IPS DF 6.9 (cell line): ENCODE results near the gene SNTA1.
"Not testable (repeated sequence)": the region's sequence is repeated elsewhere in the genome, so short reads cannot be mapped to it uniquely, and the experiment has no call there.

Experiments used
- DNase-seq: peaks from one replicate; pipeline ENCODE4 v3.0.0-alpha.2; 2013; ENCODE audit warnings: low read depth, low spot score
- H3K27ac ChIP-seq: one replicate; pipeline ENCODE4 v1.5.1; 2013; ENCODE audit warnings: low read length, control low read depth
- H3K27me3 ChIP-seq: 2 replicates; pipeline ENCODE4 v1.6.1; 2013; ENCODE audit warnings: mild to moderate bottlenecking, low read length; ENCODE audit not compliant: control insufficient read depth, insufficient read depth
- H3K36me3 ChIP-seq: 2 replicates; pipeline ENCODE4 v1.6.1; 2013; ENCODE audit warnings: low read length; ENCODE audit not compliant: control insufficient read depth, insufficient read depth
- H3K4me1 ChIP-seq: 2 replicates; pipeline ENCODE4 v1.6.1; 2013; ENCODE audit warnings: low read length; ENCODE audit not compliant: control insufficient read depth, insufficient read depth
- H3K4me3 ChIP-seq: 2 replicates; pipeline ENCODE4 v1.5.1; 2013; ENCODE audit warnings: mild to moderate bottlenecking, low read length
- H3K9me3 ChIP-seq: 2 replicates; pipeline ENCODE4 v1.6.1; 2013; ENCODE audit warnings: low read length, inconsistent platforms; ENCODE audit not compliant: control insufficient read depth, insufficient read depth
- WGBS: extraction: QIAGEN DNeasy Blood & Tissue Kit; methylation state at CpG from one replicate; pipeline ENCODE4 v1.1.7; 2013; ENCODE audit warnings: mixed read lengths, missing lambda C conversion rate; ENCODE audit not compliant: insufficient read length, insufficient coverage; 5-methylcytosine and 5-hydroxymethylcytosine counted together

The SNTA1 gene

GRCh38 chr20:33393609-33394008 lies 50.0 kb downstream of the SNTA1 start:
- peaks cover 15% of the 10 kb centered on the region; the same call in 1 of the 2 replicates for H3K36me3 ChIP-seq
- no peak overlapping the region for H3K4me3 ChIP-seq
- H3K27ac ChIP-seq, result no peak overlapping the region
- no peaks in the 10 kb centered on the region for H3K4me1 ChIP-seq
- no peaks in the 10 kb centered on the region for H3K27me3 ChIP-seq
- no CpG with 5 or more reads among the region's 4 CpGs for WGBS
- H3K9me3 ChIP-seq, result no peaks in the 10 kb centered on the region
- DNase-seq, result no peak

- Histone ChIP-seq H3K9me3 (no peaks in the 10 kb centered on the region), H3K4me3 (no peak overlapping the region), H3K36me3 (peaks cover 20% of the 10 kb centered on the region; the same call in 1 of the 2 replicates), H3K27me3 (no peaks in the 10 kb centered on the region), H3K27ac (no peak overlapping the region), H3K4me1 (no peaks in the 10 kb centered on the region)
- DNase-seq, result no peak
- no CpG with 5 or more reads among the region's 9 CpGs for WGBS
These were observed 51.7 kb downstream of the SNTA1 start for GRCh38 chr20:33391722-33392415.

- H3K27me3 ChIP-seq, result not testable (repeated sequence)
- no CpG with 5 or more reads among the region's 36 CpGs for WGBS
These were observed 54.2 kb downstream of the SNTA1 start for GRCh38 chr20:33389326-33389725.

GRCh38 chr20:33388268-33388667 lies 55.3 kb downstream of the SNTA1 start:
- no CpG with 5 or more reads among the region's 3 CpGs for WGBS
- Histone ChIP-seq H3K4me1 (no peaks in the 10 kb centered on the region), H3K36me3 (peaks cover 18% of the 10 kb centered on the region; the same call in 1 of the 2 replicates), H3K27ac (no peak overlapping the region), H3K27me3 (no peaks in the 10 kb centered on the region), H3K4me3 (no peak overlapping the region), H3K9me3 (no peaks in the 10 kb centered on the region)
- no peak for DNase-seq

More at GRCh38 chr20:33389326-33389725, 54.2 kb downstream of the SNTA1 start:
- DNase-seq, H3K9me3 ChIP-seq, H3K27ac ChIP-seq, H3K4me1 ChIP-seq, H3K4me3 ChIP-seq: not testable (repeated sequence)
- peaks cover 21% of the 10 kb centered on the region; the same call in 1 of the 2 replicates for H3K36me3 ChIP-seq

DNA sequence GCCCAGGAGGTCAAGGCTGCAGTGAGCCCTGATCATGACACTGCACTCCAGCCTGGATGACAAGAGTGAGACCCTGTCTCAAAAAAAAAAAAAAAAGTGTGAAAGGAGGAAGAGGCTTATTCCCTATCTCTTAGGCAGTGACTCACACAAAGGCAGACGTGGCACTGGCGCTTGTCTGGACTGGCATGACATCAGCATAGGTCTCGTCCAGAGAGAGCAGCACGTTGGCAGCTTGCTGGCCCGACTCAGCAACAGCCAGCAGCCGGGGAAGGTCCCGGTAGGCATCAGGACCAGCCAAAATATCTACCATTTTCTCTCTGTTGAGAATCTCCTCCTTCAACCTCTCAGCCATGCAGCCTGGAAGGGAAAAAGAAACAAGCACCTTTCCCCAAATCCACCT lies 56.4 kb downstream of the SNTA1 start:
- H3K27me3 ChIP-seq, result no peaks in the 10 kb centered on the region
- no peaks in the 10 kb centered on the region for H3K4me1 ChIP-seq
- no CpG with 5 or more reads among the region's 7 CpGs for WGBS
- H3K9me3 ChIP-seq, result no peaks in the 10 kb centered on the region
- H3K4me3 ChIP-seq, result no peak overlapping the region
- no peak overlapping the region for H3K27ac ChIP-seq
- H3K36me3 ChIP-seq, result peaks cover 18% of the 10 kb centered on the region; the same call in 1 of the 2 replicates
- no peak for DNase-seq

DNA sequence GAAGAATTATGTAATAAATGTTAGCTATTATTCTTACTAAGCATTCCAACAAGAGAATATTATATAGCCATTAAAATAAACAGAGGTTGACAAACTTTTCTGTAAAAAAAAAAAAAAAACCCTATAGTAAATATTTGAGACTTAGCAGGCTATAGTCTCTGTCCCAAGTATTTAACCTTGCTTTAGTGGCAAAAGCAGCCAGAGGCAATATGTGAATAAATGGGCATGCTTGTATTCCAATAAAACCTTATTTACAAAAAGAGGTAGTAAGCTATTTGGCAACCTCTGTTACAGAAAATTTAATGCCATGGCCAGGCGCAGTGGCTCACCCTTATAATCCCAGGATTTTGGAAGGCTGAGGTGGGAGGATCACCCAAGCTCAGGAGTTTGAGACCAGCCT lies 56.9 kb downstream of the SNTA1 start:
- H3K27me3 ChIP-seq, result no peaks in the 10 kb centered on the region
- no peak for DNase-seq
- H3K36me3 ChIP-seq, result peaks cover 18% of the 10 kb centered on the region; the same call in 1 of the 2 replicates
- no peaks in the 10 kb centered on the region for H3K9me3 ChIP-seq
- WGBS, result no CpG with 5 or more reads among the region's 1 CpG
- no peak overlapping the region for H3K4me3 ChIP-seq
- no peak overlapping the region for H3K27ac ChIP-seq
- no peaks in the 10 kb centered on the region for H3K4me1 ChIP-seq

DNA sequence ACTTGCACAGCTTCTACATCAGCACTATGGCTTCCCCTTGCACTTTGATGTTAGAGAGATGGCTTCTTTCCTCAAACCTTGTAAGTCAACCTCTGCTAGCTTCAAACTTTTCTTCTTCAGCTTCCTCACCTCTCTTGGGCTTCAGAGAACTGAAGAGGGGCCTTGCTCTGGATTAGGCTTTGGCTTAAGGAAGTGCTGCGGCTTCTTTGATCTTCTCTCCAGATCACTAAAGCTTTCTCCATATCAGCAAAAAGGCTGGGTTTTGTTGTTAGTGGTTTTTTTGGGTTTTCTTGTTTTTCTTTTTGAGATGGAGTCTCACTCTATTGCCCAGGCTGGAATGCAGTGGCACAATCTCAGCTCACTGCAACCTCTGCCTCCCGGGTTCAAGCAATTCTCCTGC lies 66.2 kb downstream of the SNTA1 start:
- no peaks in the 10 kb centered on the region for H3K27me3 ChIP-seq
- H3K36me3 ChIP-seq, result peaks cover 13% of the 10 kb centered on the region; the same call in 1 of the 2 replicates
- no CpG with 5 or more reads among the region's 2 CpGs for WGBS

DNA sequence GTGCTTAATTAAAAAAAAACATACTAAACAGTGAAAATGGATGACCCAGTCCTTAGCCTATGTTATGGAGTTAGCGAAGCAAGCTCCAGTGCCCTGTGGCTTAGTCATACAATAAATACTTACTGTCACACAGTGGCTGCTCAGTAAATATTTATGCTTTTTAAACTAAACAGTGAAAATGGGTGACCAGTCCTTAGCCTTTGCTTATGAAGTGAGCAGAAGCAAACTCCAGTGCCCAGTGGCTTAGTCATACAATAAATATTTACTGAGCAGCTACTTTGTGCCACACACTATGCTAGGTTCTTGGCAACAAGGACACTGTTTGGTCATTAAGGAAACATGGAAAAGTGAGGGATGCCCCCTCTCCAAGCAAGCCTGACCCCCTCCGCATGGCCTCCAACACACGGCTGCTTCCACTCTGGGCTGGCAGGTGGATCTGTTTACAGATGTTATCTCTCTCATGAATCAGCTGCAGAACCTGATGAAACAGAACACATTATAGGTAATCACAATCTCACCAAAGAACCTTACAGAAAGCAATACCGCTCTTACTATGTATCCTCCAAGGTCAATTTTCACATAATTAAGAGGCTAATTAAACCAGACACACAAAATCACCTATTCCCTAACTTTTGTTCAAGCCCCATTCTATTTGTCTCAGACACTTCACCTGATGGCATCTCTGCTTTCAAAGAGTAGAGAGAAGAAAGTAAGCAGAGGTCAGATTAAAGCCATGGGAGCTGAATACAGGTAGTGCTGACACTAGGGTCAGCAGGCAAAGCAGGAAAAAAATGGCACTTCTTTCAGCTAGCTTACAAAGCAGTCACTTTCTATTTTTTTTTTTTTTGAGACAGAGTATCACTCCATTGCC lies 69.6 kb downstream of the SNTA1 start:
- Histone ChIP-seq H3K4me3 (no peak overlapping the region), H3K9me3 (no peaks in the 10 kb centered on the region), H3K27ac (no peak overlapping the region), H3K4me1 (no peaks in the 10 kb centered on the region), H3K27me3 (no peaks in the 10 kb centered on the region), H3K36me3 (peaks cover 10% of the 10 kb centered on the region; the same call in 1 of the 2 replicates)
- DNase-seq, result no peak
- no CpG with 5 or more reads among the region's 4 CpGs for WGBS

More for the DNA sequence above, 66.2 kb downstream of the SNTA1 start:
- H3K9me3 ChIP-seq, result no peaks in the 10 kb centered on the region
- DNase-seq, result no peak
- H3K4me3 ChIP-seq, result no peak overlapping the region
- H3K4me1 ChIP-seq, result no peaks in the 10 kb centered on the region
- H3K27ac ChIP-seq, result no peak overlapping the region

- H3K27me3 ChIP-seq, result no peaks in the 10 kb centered on the region
- no CpG with 5 or more reads among the region's 4 CpGs for WGBS
- no peak overlapping the region for H3K4me3 ChIP-seq
- H3K4me1 ChIP-seq, result no peaks in the 10 kb centered on the region
- H3K36me3 ChIP-seq, result peaks cover 9% of the 10 kb centered on the region; the same call in 1 of the 2 replicates
- H3K27ac ChIP-seq, result no peak overlapping the region
- DNase-seq, result no peak
- H3K9me3 ChIP-seq, result no peaks in the 10 kb centered on the region
These were observed 70.5 kb downstream of the SNTA1 start for GRCh38 chr20:33372993-33373441.

- H3K36me3 ChIP-seq, result peaks cover 9% of the 10 kb centered on the region; the same call in 1 of the 2 replicates
- no peaks in the 10 kb centered on the region for H3K9me3 ChIP-seq
- no peak for DNase-seq
- no peak overlapping the region for H3K4me3 ChIP-seq
- H3K4me1 ChIP-seq, result no peaks in the 10 kb centered on the region
- no peak overlapping the region for H3K27ac ChIP-seq
- H3K27me3 ChIP-seq, result no peaks in the 10 kb centered on the region
- WGBS, result no CpG with 5 or more reads among the region's 8 CpGs
These were observed 73.3 kb downstream of the SNTA1 start for GRCh38 chr20:33370291-33370690.
